22Rv1 (cell line): ENCODE measurements around the gene RPL5.

Source experiments
- H3K27ac ChIP-seq: fragments of 450-650 bp; 2 replicates; pipeline ENCODE4 v1.5.1; 2017
- CTCF ChIP-seq: fragments of 450-650 bp; IDR thresholded peaks from 2 replicates; pipeline ENCODE4 v1.5.1; 2017; ENCODE audit warnings: mild to moderate bottlenecking
- ZFX ChIP-seq: fragments of 450-650 bp; IDR thresholded peaks from 2 replicates; pipeline ENCODE4 v1.6.1; 2017; ENCODE audit warnings: antibody characterized with exemption, borderline replicate concordance

Gene RPL5

GRCh38 chr1:92831762-92832536, at the start of gene RPL5:
RPL5 (plus strand) TSS chr1:92832040; CDS start chr1:92832115, 75 bp downstream.
- TF ChIP-seq ZFX (no peak), CTCF (peak; percentile 95)
- H3K27ac ChIP-seq: peak within 1 kb of the TSS; percentile 77

DNA sequence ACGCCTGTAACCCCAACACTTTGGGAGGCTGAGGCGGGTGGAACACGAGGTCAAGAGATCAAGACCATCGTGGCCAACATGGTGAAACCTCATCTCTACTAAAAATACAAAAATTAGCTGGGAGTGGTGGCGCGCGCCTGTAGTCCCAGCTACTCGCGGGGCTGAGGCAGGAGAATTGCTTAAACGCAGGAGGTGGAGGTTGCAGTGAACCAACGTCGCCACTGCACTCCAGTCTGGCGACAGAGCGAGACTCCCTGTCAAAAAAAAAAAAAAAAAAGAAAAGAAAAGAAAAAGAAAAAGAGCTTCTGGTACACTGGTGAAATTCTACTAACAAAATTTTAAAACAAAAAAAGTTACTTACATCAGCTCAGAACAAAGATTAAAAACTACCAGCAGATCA, 48.3 kb upstream of the RPL5 start:
- H3K27ac ChIP-seq: peak overlapping the region; percentile 86; the same call in 1 of the 2 replicates

- peak overlapping the region; percentile 86 for H3K27ac ChIP-seq
- TF ChIP-seq ZFX (no peak), CTCF (no peak)
Measured at GRCh38 chr1:92784021-92784638, 47.7 kb upstream of the RPL5 start.

- TF ChIP-seq CTCF: no peak
- no peak for TF ChIP-seq ZFX
- peak within 1 kb of the TSS; percentile 86 for H3K27ac ChIP-seq
Measured at GRCh38 chr1:92784639-92785500, 47.0 kb upstream of the RPL5 start, which contains the start of gene EVI5. EVI5 (minus strand) TSS chr1:92785108; CDS start chr1:92736546, 48,562 bp downstream.

- no peak overlapping the region for H3K27ac ChIP-seq
- TF ChIP-seq CTCF: no peak
- no peak for TF ChIP-seq ZFX
Measured at GRCh38 chr1:92786111-92786901, 45.5 kb upstream of the RPL5 start.

DNA sequence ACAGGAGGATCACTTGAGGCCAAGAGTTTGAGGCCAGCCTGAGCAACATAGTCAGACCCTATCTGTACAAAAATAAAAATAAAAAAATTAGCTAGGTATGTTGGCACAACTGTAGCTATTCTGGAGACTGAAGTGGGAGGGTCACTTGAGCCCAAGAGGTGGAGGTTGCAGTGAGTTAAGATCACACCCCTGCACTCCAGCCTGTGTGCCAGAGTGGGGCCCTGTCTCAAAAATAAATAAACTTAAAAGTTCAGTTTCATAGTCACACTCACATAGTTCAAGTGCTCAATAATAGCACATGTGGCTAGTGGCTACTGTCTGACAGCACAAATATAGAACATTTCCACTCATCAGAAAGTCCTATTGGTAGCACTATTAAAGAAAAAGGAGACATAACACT, 41.8 kb upstream of the RPL5 start:
- no peak for TF ChIP-seq CTCF
- no peak for TF ChIP-seq ZFX
- no peak overlapping the region for H3K27ac ChIP-seq

- TF ChIP-seq ZFX: no peak
- TF ChIP-seq CTCF: no peak
- no peak overlapping the region for H3K27ac ChIP-seq
Measured at GRCh38 chr1:92790867-92791266, 41.0 kb upstream of the RPL5 start.
